Measurements from ENCODE around the gene YEATS4.
A peak's percentile ranks its signal among the peaks of the same experiment; 100 is the strongest.

Gene YEATS4

DNA sequence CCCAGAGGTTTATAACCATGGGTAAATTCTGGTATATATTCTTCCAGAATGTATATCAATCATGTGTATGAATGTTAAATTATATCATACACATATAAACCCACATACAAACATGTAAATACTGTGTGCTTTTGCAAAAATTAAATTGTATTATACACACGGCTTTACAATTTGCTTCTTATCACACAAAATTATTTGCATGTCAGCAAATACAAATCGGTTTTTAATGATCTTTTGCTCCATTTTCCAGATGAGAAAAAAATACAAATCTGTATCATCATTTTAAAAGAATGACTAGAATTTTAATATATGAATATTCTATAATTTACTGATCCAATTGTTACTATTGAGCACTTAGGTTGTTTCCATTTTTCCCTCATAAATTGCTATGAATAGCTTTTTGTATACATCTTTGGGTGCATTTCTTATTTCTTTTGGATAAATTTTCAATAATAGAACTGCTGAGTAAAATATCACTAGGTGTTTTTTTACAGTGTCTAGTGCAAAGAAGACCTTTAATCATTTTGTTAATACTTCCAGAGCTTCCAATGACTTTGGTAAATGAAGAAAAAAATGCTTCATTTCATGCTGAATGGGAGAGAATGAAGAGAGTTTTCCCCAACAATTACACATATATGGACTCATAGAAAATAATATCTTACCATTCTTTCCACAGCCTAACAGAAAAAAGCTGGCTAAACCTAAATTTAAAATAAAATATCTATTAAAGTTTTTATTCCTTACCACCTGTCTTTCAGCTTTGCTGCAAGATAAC is 7.9 kb upstream of the YEATS4 start:
- H3K27ac ChIP-seq (ENCODE audit: low read depth in 2 of 2, low read length in 2 of 2) = no peak overlapping the region
- no peaks in the 10 kb centered on the region for H3K9me3 ChIP-seq (ENCODE audit: control insufficient read depth in 2 of 2, low read length in 2 of 2)
- H3K27me3 ChIP-seq (ENCODE audit: control insufficient read depth in 2 of 2, insufficient read depth in 2 of 2, low read length in 2 of 2) = no peaks in the 10 kb centered on the region
- no peak overlapping the region for H3K9ac ChIP-seq (ENCODE audit: low read depth in 1 of 2, low read length in 2 of 2)
- no peak overlapping the region for H3K4me3 ChIP-seq (ENCODE audit: low read length in 2 of 2)
- H3K4me1 ChIP-seq (ENCODE audit: control insufficient read depth in 2 of 2, insufficient read depth in 2 of 2, low read length in 2 of 2) = peaks cover 0 to 5% of the 10 kb centered on the region in 2 donors
- no peaks in the 10 kb centered on the region for H3K36me3 ChIP-seq (ENCODE audit: control insufficient read depth in 2 of 2, insufficient read depth in 2 of 2, low read length in 2 of 2)

DNA sequence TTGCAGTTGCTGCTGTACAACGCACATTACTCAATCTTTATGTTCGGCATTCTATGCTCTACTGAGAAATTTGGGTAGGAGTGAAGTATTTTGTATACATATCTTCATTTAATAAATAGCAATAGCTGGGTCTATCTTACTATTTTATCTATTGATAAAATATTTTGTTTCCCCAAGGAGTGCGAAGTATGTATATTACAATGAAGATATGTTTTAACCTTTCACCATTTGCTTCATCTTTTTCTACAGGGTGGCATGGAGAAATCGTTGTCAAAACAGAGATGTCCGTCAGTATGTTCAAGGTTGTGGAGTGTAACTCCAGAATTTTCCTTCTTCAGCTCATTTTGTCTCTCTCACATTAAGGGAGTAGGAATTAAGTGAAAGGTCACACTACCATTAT is 6.6 kb upstream of the YEATS4 start:
- no peak overlapping the region for H3K9ac ChIP-seq (ENCODE audit: low read depth in 1 of 2, low read length in 2 of 2)
- peaks cover 0 to 5% of the 10 kb centered on the region in 2 donors for H3K4me1 ChIP-seq (ENCODE audit: control insufficient read depth in 2 of 2, insufficient read depth in 2 of 2, low read length in 2 of 2)
- no peaks in the 10 kb centered on the region for H3K36me3 ChIP-seq (ENCODE audit: control insufficient read depth in 2 of 2, insufficient read depth in 2 of 2, low read length in 2 of 2)
- H3K27ac ChIP-seq (ENCODE audit: low read depth in 2 of 2, low read length in 2 of 2) = no peak overlapping the region
- H3K27me3 ChIP-seq (ENCODE audit: control insufficient read depth in 2 of 2, insufficient read depth in 2 of 2, low read length in 2 of 2) = no peaks in the 10 kb centered on the region
- no peak overlapping the region for H3K4me3 ChIP-seq (ENCODE audit: low read length in 2 of 2)
- no peaks in the 10 kb centered on the region for H3K9me3 ChIP-seq (ENCODE audit: control insufficient read depth in 2 of 2, low read length in 2 of 2)

DNA sequence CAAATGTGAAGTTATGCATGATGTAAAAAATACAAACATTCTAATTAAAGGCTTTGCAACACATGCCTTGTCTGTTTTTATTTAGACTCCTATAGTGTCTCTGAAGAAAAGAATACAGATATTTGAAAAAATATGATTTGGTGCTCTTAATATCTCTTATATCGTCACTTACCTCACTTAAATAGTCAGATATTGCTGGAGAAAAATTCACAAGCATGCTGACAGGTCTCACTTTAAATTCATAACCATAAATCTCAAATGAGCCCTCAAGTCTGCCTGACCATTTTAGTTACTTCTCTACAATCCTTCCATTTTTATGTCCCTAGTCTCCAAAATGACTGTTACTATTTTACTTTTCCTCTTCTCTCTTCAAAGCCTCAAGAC is 5.4 kb upstream of the YEATS4 start:
- Histone ChIP-seq H3K4me3 (ENCODE audit: low read length in 2 of 2) (no peak overlapping the region), H3K4me1 (ENCODE audit: control insufficient read depth in 2 of 2, insufficient read depth in 2 of 2, low read length in 2 of 2) (peaks cover 4 to 5% of the 10 kb centered on the region in 2 donors), H3K27ac (ENCODE audit: low read depth in 2 of 2, low read length in 2 of 2) (no peak overlapping the region), H3K9ac (ENCODE audit: low read depth in 1 of 2, low read length in 2 of 2) (no peak overlapping the region), H3K9me3 (ENCODE audit: control insufficient read depth in 2 of 2, low read length in 2 of 2) (no peaks in the 10 kb centered on the region), H3K36me3 (ENCODE audit: control insufficient read depth in 2 of 2, insufficient read depth in 2 of 2, low read length in 2 of 2) (no peaks in the 10 kb centered on the region), H3K27me3 (ENCODE audit: control insufficient read depth in 2 of 2, insufficient read depth in 2 of 2, low read length in 2 of 2) (no peaks in the 10 kb centered on the region)

DNA sequence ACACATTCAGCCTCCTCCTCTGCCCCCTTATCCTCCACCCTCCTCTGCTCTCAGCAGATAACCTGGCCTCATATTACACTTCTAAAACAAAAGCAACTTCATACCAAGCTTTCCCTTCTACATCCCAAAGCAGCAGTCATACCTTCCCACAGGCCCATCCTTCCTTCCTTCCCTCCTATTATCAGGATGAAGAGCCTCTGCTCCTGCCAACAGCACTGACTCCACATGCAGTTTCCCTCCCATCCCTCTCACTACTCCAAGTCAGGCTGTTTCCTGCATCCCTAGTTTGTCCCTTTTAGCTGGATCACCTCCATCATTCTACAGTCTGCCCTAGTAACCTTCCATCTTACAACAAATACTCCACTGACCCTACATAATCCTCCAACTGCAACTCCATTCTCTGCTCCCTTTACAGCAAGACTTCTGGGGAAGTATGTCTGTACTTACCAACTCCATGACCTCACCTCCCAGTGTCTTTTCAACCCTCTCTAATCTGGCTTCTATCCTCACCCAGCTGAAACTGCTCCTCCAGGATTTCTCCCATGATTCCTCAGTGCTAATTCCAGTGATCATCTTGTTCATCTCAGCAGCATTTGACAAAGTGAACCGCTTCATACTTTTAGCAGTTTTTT is 4.9 kb upstream of the YEATS4 start:
- no peaks in the 10 kb centered on the region for H3K36me3 ChIP-seq (ENCODE audit: control insufficient read depth in 2 of 2, insufficient read depth in 2 of 2, low read length in 2 of 2)
- H3K4me1 ChIP-seq (ENCODE audit: control insufficient read depth in 2 of 2, insufficient read depth in 2 of 2, low read length in 2 of 2) = peaks cover 7% of the 10 kb centered on the region in 2 donors
- no peak overlapping the region for H3K27ac ChIP-seq (ENCODE audit: low read depth in 2 of 2, low read length in 2 of 2)
- no peak overlapping the region for H3K9ac ChIP-seq (ENCODE audit: low read depth in 1 of 2, low read length in 2 of 2)
- no peaks in the 10 kb centered on the region for H3K27me3 ChIP-seq (ENCODE audit: control insufficient read depth in 2 of 2, insufficient read depth in 2 of 2, low read length in 2 of 2)
- H3K4me3 ChIP-seq (ENCODE audit: low read length in 2 of 2) = no peak overlapping the region
- no peaks in the 10 kb centered on the region for H3K9me3 ChIP-seq (ENCODE audit: control insufficient read depth in 2 of 2, low read length in 2 of 2)

DNA sequence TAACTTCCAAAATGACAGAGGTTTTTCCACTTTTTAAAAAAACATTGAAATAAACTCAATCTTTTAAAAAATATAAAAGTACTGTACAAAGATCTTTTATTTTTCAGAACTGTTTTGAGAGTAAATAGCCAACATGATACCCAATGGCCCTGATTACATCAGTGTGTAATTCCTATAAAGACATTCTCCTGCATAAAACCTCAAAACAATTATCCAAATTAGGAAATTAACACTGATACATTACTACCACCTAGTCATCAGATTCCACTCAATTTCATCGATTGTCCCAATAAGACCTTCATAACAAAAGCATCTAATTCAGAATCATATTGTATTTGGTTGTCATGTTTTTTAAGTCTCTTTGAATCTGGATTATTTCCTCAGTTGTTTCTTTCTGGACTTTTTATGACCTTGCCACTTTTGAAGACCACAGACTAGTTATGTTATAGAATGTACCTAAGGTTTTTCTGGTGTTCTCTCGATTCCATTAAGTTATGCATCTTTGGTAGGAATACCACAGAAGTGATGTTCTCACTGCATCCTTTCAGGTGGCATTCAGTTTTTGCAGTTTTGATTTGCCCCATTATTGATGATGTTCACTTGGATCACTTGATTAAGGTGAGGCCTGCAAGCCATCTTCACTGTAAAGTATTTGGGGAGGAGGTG is 4.0 kb upstream of the YEATS4 start:
- Histone ChIP-seq H3K27me3 (ENCODE audit: control insufficient read depth in 2 of 2, insufficient read depth in 2 of 2, low read length in 2 of 2) (no peaks in the 10 kb centered on the region), H3K27ac (ENCODE audit: low read depth in 2 of 2, low read length in 2 of 2) (no peak overlapping the region), H3K4me1 (ENCODE audit: control insufficient read depth in 2 of 2, insufficient read depth in 2 of 2, low read length in 2 of 2) (peaks cover 9 to 10% of the 10 kb centered on the region in 2 donors), H3K9me3 (ENCODE audit: control insufficient read depth in 2 of 2, low read length in 2 of 2) (no peaks in the 10 kb centered on the region), H3K4me3 (ENCODE audit: low read length in 2 of 2) (no peak overlapping the region), H3K9ac (ENCODE audit: low read depth in 1 of 2, low read length in 2 of 2) (no peak overlapping the region), H3K36me3 (ENCODE audit: control insufficient read depth in 2 of 2, insufficient read depth in 2 of 2, low read length in 2 of 2) (no peaks in the 10 kb centered on the region)

DNA sequence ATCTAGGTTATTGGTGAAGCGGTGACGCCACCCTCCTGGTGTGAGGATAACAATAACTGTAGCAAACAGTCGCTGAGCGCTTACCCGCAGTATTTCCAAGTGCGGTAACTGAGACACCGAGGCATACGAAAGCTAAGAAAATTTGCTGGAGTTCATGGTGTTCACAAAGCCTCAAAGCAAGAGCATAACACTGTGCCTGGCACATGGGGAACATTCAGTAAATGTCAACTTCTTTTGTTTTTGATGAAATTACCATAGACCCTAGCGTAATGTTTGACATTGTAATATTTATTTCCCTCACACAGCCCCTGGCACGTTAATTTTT is 767 bp downstream of the YEATS4 start:
- Histone ChIP-seq H3K36me3 (ENCODE audit: control insufficient read depth in 2 of 2, insufficient read depth in 2 of 2, low read length in 2 of 2) (peaks cover 0 to 5% of the 10 kb centered on the region in 2 donors), H3K27ac (ENCODE audit: low read depth in 2 of 2, low read length in 2 of 2) (peak overlapping the region; percentile 95 to 97), H3K27me3 (ENCODE audit: control insufficient read depth in 2 of 2, insufficient read depth in 2 of 2, low read length in 2 of 2) (no peaks in the 10 kb centered on the region), H3K4me3 (ENCODE audit: low read length in 2 of 2) (peak overlapping the region; percentile 75 to 90), H3K4me1 (ENCODE audit: control insufficient read depth in 2 of 2, insufficient read depth in 2 of 2, low read length in 2 of 2) (peaks cover 10% of the 10 kb centered on the region in 2 donors), H3K9ac (ENCODE audit: low read depth in 1 of 2, low read length in 2 of 2) (peak overlapping the region; percentile 43 to 95), H3K9me3 (ENCODE audit: control insufficient read depth in 2 of 2, low read length in 2 of 2) (no peaks in the 10 kb centered on the region)

DNA sequence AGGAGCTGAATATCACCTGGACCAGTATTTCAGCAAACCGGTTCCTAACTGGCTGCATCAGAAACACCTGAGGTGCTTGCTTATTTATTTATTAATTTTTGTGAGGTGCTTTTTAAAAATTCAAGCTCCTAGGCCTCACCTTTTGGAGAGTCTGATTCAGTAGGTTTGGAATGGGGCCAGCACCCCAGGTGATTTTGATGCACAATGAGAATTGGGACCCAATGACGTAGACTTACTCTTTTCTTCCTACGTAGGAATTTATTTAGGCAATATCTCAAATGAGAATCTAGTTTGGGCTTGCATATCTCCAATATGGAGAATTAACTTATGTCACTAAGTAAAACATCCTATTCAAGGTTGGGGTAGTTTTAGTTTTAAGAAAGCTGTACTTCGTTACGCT is 7.3 kb downstream of the YEATS4 start:
- Histone ChIP-seq H3K27ac (ENCODE audit: low read depth in 2 of 2, low read length in 2 of 2) (no peak overlapping the region), H3K36me3 (ENCODE audit: control insufficient read depth in 2 of 2, insufficient read depth in 2 of 2, low read length in 2 of 2) (peaks cover 22 to 25% of the 10 kb centered on the region in 2 donors), H3K4me3 (ENCODE audit: low read length in 2 of 2) (no peak overlapping the region), H3K9ac (ENCODE audit: low read depth in 1 of 2, low read length in 2 of 2) (no peak overlapping the region), H3K4me1 (ENCODE audit: control insufficient read depth in 2 of 2, insufficient read depth in 2 of 2, low read length in 2 of 2) (no peaks in the 10 kb centered on the region), H3K9me3 (ENCODE audit: control insufficient read depth in 2 of 2, low read length in 2 of 2) (no peaks in the 10 kb centered on the region), H3K27me3 (ENCODE audit: control insufficient read depth in 2 of 2, insufficient read depth in 2 of 2, low read length in 2 of 2) (no peaks in the 10 kb centered on the region)

DNA sequence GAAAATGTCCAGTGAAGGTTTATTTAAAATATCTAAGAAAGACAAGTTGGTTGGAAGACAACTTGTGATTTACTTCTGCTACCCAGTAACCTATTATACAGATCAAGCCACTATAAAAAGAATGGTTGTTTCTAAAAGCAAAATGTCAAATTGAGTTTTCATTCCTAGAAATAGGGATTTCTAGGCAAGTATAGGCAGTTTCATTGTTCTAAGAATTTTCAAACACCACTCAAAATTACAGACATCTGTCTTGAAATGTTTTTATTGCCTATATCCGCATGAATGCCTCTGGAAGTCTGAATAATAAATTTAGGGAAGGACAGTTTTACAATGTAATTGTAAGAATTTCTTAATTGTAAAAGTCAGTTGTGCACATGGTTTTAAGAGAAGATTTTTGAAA is 8.6 kb downstream of the YEATS4 start:
- H3K4me1 ChIP-seq (ENCODE audit: control insufficient read depth in 2 of 2, insufficient read depth in 2 of 2, low read length in 2 of 2) = no peaks in the 10 kb centered on the region
- H3K36me3 ChIP-seq (ENCODE audit: control insufficient read depth in 2 of 2, insufficient read depth in 2 of 2, low read length in 2 of 2) = peaks cover 24 to 30% of the 10 kb centered on the region in 2 donors
- H3K9ac ChIP-seq (ENCODE audit: low read depth in 1 of 2, low read length in 2 of 2) = no peak overlapping the region
- no peak overlapping the region for H3K4me3 ChIP-seq (ENCODE audit: low read length in 2 of 2)
- H3K27me3 ChIP-seq (ENCODE audit: control insufficient read depth in 2 of 2, insufficient read depth in 2 of 2, low read length in 2 of 2) = no peaks in the 10 kb centered on the region
- H3K27ac ChIP-seq (ENCODE audit: low read depth in 2 of 2, low read length in 2 of 2) = no peak overlapping the region
- no peaks in the 10 kb centered on the region for H3K9me3 ChIP-seq (ENCODE audit: control insufficient read depth in 2 of 2, low read length in 2 of 2)

DNA sequence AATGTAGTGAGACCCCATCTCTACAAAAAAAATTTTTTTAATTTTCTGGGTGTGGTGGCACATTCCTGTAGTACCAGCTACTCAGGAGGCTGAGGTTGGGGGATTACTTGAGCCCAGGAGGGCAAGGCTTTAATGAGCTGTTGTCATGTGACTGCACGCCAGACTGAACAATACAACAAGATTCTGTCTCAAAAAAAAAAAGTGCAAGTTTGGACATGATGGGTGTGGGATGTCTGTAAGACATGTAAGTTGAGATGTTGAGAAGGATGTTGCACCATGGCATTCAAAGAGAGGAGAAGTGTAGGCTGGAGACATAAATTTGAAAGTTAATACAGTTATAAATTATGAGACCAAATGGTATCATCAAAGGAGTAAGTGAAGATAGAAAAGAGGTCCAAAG is 23.5 kb downstream of the YEATS4 start:
- H3K4me1 ChIP-seq (ENCODE audit: control insufficient read depth in 2 of 2, insufficient read depth in 2 of 2, low read length in 2 of 2) = no peaks in the 10 kb centered on the region
- no peaks in the 10 kb centered on the region for H3K27me3 ChIP-seq (ENCODE audit: control insufficient read depth in 2 of 2, insufficient read depth in 2 of 2, low read length in 2 of 2)
- no peak overlapping the region for H3K4me3 ChIP-seq (ENCODE audit: low read length in 2 of 2)
- no peak overlapping the region for H3K9ac ChIP-seq (ENCODE audit: low read depth in 1 of 2, low read length in 2 of 2)
- peaks cover 3 to 13% of the 10 kb centered on the region in 2 donors for H3K36me3 ChIP-seq (ENCODE audit: control insufficient read depth in 2 of 2, insufficient read depth in 2 of 2, low read length in 2 of 2)
- no peaks in the 10 kb centered on the region for H3K9me3 ChIP-seq (ENCODE audit: control insufficient read depth in 2 of 2, low read length in 2 of 2)
- no peak overlapping the region for H3K27ac ChIP-seq (ENCODE audit: low read depth in 2 of 2, low read length in 2 of 2)

DNA sequence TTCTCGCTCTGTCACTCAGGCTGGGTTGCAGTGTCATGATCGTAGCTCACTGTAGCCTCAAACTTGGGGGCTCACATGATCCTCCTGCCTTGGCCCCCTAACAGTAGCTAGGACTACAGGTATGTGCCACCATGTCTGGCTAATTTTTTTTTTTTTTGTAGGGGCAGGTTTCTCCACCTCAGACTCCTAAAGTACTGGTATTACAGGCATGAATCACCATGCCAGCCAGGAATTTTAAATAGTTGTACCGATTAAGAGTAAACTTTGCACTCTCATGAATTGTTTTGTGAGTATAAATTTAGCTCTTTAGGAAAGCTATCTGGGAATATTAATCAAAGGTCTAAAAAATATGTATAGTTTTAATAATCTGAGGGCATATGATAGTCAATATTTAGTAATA is 25.5 kb downstream of the YEATS4 start:
- Histone ChIP-seq H3K27ac (ENCODE audit: low read depth in 2 of 2, low read length in 2 of 2) (no peak overlapping the region), H3K4me3 (ENCODE audit: low read length in 2 of 2) (no peak overlapping the region), H3K36me3 (ENCODE audit: control insufficient read depth in 2 of 2, insufficient read depth in 2 of 2, low read length in 2 of 2) (peaks cover 3 to 8% of the 10 kb centered on the region in 2 donors), H3K9ac (ENCODE audit: low read depth in 1 of 2, low read length in 2 of 2) (no peak overlapping the region), H3K27me3 (ENCODE audit: control insufficient read depth in 2 of 2, insufficient read depth in 2 of 2, low read length in 2 of 2) (no peaks in the 10 kb centered on the region), H3K4me1 (ENCODE audit: control insufficient read depth in 2 of 2, insufficient read depth in 2 of 2, low read length in 2 of 2) (no peaks in the 10 kb centered on the region), H3K9me3 (ENCODE audit: control insufficient read depth in 2 of 2, low read length in 2 of 2) (no peaks in the 10 kb centered on the region)

Data from mucosa of rectum (tissue), 2 donors.